ENCODE measurements around the gene EPAS1.
A peak's percentile ranks its signal among the peaks of the same experiment; 100 is the strongest.
"Not testable (repeated sequence)": the region's sequence is repeated elsewhere in the genome, so short reads cannot be mapped to it uniquely, and the experiment has no call there.

EPAS1 gene

DNA sequence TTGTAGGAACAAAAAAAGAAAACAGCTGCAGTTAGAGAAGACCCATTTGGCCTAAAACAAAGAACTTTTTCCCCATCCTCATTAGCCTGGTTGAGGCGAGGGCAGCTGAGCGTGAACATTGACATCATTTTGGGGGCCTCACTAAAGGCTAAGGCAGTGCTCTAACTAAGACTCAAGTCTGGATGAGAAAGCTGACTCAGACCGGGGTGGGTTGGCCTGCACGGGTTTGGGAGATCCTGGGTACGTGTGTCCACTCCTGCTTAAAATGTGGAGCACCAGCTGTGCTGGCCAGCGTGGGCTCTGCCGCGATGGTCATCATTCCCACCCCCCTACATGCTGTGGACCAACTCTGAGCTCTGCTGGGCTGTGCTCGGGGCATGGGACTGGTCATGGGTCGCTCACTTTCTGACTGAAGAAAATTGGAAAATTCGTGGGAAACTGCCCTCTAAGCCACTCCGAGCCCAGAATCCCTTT, 96.2 kb downstream of the EPAS1 start:
- Histone ChIP-seq H3K4me3 (ENCODE audit: low read length in 2 of 2) (no peak overlapping the region), H3K27ac (ENCODE audit: low read length) (no peak overlapping the region), H3K36me3 (ENCODE audit: control insufficient read depth in 2 of 2, insufficient read depth in 2 of 2, low read length in 2 of 2) (no peaks in the 10 kb centered on the region), H3K4me1 (ENCODE audit: control insufficient read depth, insufficient read depth, low read length) (no peaks in the 10 kb centered on the region), H3K27me3 (ENCODE audit: control insufficient read depth in 1 of 2, insufficient read depth in 2 of 2, low read length in 2 of 2) (no peaks in the 10 kb centered on the region), H3K9me3 (ENCODE audit: control insufficient read depth in 2 of 2, low read length in 2 of 2) (no peaks in the 10 kb centered on the region), H3K9ac (ENCODE audit: low read length in 2 of 2) (no peak overlapping the region)

DNA sequence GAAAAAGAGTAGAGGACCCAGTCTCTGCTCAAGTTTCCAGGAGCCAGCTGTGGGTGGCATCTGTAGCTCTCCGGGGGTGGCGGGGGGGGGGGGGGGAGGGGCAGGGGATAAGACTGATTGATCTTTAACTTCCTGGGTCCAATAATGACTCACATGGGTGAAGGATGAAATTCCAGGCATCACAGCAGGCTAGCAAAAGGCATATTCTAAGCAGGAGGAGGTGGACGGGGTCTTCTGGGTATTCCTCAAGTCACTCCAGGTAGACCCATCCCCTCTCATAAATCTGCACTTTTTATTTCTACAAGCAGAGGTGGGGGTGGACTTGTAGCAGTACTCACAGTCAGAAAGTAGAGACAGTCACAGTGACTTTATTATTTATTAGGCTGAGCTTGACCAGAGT, 96.7 kb downstream of the EPAS1 start:
- Histone ChIP-seq H3K4me3 (ENCODE audit: low read length in 2 of 2) (no peak overlapping the region), H3K4me1 (ENCODE audit: control insufficient read depth, insufficient read depth, low read length) (no peaks in the 10 kb centered on the region), H3K27me3 (ENCODE audit: control insufficient read depth in 1 of 2, insufficient read depth in 2 of 2, low read length in 2 of 2) (no peaks in the 10 kb centered on the region), H3K27ac (ENCODE audit: low read length) (no peak overlapping the region), H3K9ac (ENCODE audit: low read length in 2 of 2) (no peak overlapping the region), H3K9me3 (ENCODE audit: control insufficient read depth in 2 of 2, low read length in 2 of 2) (no peaks in the 10 kb centered on the region), H3K36me3 (ENCODE audit: control insufficient read depth in 2 of 2, insufficient read depth in 2 of 2, low read length in 2 of 2) (no peaks in the 10 kb centered on the region)

DNA sequence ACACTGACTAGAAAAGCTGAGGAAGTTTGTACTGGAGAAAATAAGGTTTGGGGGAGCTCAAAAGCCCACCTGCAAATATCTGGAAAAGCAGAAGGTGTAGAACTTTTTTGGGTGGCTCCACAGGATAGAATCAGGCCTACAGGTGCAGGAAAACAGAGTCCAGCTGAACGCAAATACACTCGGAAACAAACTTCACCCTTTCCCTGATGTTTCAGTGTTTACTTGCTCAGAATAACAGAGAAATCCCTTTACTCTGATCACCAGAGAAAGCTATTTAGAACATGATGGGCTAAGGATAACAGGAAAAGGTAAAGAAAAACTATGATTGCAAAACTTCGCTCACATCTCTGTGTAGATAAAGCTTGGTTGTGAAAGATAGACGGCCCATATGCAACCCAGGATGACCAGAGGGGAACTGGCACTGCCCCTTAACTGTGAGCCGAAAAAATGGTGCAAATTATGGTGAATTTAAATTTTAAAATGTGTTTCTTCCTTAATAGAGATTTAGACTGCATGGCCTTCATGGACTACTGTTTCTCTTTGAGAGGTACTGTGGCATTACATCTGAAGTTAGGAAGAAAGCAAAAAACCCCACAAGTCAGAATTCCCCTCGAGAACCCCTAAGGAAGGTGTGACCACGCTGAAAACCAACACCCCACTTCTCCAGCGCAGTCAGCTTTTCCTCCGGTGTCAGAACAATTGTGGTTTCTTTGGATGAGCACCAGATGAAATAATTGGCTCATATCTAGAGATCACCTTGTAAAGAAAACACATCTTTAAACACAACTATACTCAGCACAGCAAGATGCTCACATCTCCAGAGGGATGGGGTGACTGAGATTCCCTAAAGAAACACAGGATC, 97.7 kb downstream of the EPAS1 start:
- no peak overlapping the region for H3K27ac ChIP-seq (ENCODE audit: low read length)
- H3K36me3 ChIP-seq (ENCODE audit: control insufficient read depth in 2 of 2, insufficient read depth in 2 of 2, low read length in 2 of 2): no peaks in the 10 kb centered on the region
- no peak overlapping the region for H3K9ac ChIP-seq (ENCODE audit: low read length in 2 of 2)
- H3K9me3 ChIP-seq (ENCODE audit: control insufficient read depth in 2 of 2, low read length in 2 of 2): no peaks in the 10 kb centered on the region
- H3K4me1 ChIP-seq (ENCODE audit: control insufficient read depth, insufficient read depth, low read length): no peaks in the 10 kb centered on the region
- no peaks in the 10 kb centered on the region for H3K27me3 ChIP-seq (ENCODE audit: control insufficient read depth in 1 of 2, insufficient read depth in 2 of 2, low read length in 2 of 2)
- H3K4me3 ChIP-seq (ENCODE audit: low read length in 2 of 2): no peak overlapping the region

DNA sequence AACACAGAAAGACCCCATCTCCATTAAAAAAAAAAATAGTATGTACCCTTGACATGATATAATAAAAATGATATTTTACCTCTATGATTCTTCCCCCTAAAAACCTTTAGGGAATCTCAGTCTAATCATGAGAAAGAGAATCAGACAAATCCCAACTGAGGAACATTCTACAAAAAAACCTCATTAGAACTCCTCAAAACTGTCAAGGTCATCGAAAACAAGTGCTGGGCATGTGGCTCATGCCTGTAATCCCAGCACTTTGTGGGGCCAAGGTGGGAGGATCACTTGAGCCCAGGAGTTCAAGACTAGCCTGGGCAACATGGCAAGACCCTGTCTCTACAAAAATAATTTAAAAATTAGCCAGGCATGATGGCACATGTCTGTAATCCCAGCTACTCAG, 98.5 kb downstream of the EPAS1 start:
- H3K36me3 ChIP-seq (ENCODE audit: control insufficient read depth in 2 of 2, insufficient read depth in 2 of 2, low read length in 2 of 2); H3K4me1 ChIP-seq (ENCODE audit: control insufficient read depth, insufficient read depth, low read length); H3K4me3 ChIP-seq (ENCODE audit: low read length in 2 of 2); H3K9ac ChIP-seq (ENCODE audit: low read length in 2 of 2); H3K27me3 ChIP-seq (ENCODE audit: control insufficient read depth in 1 of 2, insufficient read depth in 2 of 2, low read length in 2 of 2); H3K9me3 ChIP-seq (ENCODE audit: control insufficient read depth in 2 of 2, low read length in 2 of 2); H3K27ac ChIP-seq (ENCODE audit: low read length): not testable (repeated sequence)

DNA sequence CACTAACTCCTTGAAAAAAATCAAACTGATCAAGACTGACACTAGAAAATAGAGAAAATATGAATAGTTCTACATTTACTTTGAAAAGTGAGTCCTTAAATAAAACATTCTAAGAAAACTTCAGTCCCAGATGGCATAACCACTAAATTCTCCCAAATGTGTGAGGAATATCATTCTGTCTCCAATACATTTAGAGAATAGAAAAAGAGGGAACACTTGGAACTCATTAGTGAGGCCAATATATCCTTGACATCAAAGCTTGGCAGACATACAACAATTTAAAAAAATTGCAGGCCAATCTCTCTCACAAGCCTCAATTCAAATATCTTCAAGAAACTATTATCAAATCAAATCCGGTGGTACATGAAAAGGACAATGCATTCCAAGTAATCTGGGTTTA, 102.8 kb downstream of the EPAS1 start:
- Histone ChIP-seq H3K4me1 (ENCODE audit: control insufficient read depth, insufficient read depth, low read length) (no peaks in the 10 kb centered on the region), H3K27me3 (ENCODE audit: control insufficient read depth in 1 of 2, insufficient read depth in 2 of 2, low read length in 2 of 2) (no peaks in the 10 kb centered on the region), H3K9me3 (ENCODE audit: control insufficient read depth in 2 of 2, low read length in 2 of 2) (no peaks in the 10 kb centered on the region), H3K36me3 (ENCODE audit: control insufficient read depth in 2 of 2, insufficient read depth in 2 of 2, low read length in 2 of 2) (no peaks in the 10 kb centered on the region), H3K4me3 (ENCODE audit: low read length in 2 of 2) (no peak overlapping the region), H3K9ac (ENCODE audit: low read length in 2 of 2) (no peak overlapping the region), H3K27ac (ENCODE audit: low read length) (no peak overlapping the region)

DNA sequence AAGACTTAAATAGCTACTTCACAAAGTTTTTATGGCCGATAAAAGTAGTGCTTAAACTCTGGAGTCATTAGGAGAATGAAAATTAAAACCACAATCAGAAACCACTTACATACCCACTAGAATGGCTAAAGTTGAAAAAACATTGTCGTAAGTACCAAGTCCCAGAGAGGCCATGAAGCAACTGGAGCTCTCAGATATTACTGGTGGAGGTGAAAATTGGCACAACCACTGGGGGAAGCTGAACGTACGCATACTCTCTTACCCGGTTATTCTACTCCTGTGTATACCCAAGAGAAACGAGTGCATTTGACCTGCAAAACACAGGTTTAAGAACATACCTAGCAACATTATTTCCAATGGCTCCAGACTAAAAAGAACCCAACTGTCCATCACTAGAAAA, 105.7 kb downstream of the EPAS1 start:
- Histone ChIP-seq H3K27me3 (ENCODE audit: control insufficient read depth in 1 of 2, insufficient read depth in 2 of 2, low read length in 2 of 2) (no peaks in the 10 kb centered on the region), H3K4me1 (ENCODE audit: control insufficient read depth, insufficient read depth, low read length) (peaks cover 16% of the 10 kb centered on the region), H3K4me3 (ENCODE audit: low read length in 2 of 2) (no peak overlapping the region), H3K36me3 (ENCODE audit: control insufficient read depth in 2 of 2, insufficient read depth in 2 of 2, low read length in 2 of 2) (no peaks in the 10 kb centered on the region), H3K27ac (ENCODE audit: low read length) (no peak overlapping the region), H3K9ac (ENCODE audit: low read length in 2 of 2) (no peak overlapping the region), H3K9me3 (ENCODE audit: control insufficient read depth in 2 of 2, low read length in 2 of 2) (no peaks in the 10 kb centered on the region)

DNA sequence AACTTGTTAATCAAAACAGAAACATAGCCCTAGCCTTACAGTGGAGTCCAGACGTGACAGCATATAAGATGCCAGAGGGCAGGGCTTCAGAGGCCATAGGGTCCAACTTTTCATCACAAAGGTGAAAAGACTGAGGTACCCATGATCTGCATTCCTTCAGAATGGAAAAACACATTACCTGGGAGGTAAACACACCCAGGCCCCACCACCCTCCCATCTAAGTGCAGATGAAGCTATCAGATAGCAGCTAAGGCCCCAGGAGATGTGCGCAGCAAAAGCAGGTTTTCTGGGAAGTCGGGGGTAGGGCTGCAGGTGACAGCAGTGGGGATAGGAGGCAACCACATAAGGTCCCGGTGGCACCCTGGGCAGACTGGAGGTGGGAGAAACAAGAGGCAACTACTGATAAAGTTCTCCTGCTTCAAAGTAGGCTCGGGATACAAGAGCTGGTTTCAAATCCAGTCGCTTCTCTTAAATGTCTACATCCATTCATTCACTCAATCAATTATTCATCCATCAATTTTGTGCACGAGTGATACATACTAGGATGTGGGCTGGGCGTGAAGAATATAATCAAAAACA, 107.1 kb downstream of the EPAS1 start:
- H3K4me1 ChIP-seq (ENCODE audit: control insufficient read depth, insufficient read depth, low read length): peaks cover 26% of the 10 kb centered on the region
- H3K27ac ChIP-seq (ENCODE audit: low read length): no peak overlapping the region
- H3K27me3 ChIP-seq (ENCODE audit: control insufficient read depth in 1 of 2, insufficient read depth in 2 of 2, low read length in 2 of 2): no peaks in the 10 kb centered on the region
- H3K9me3 ChIP-seq (ENCODE audit: control insufficient read depth in 2 of 2, low read length in 2 of 2): no peaks in the 10 kb centered on the region
- H3K9ac ChIP-seq (ENCODE audit: low read length in 2 of 2): no peak overlapping the region
- H3K36me3 ChIP-seq (ENCODE audit: control insufficient read depth in 2 of 2, insufficient read depth in 2 of 2, low read length in 2 of 2): no peaks in the 10 kb centered on the region
- no peak overlapping the region for H3K4me3 ChIP-seq (ENCODE audit: low read length in 2 of 2)

DNA sequence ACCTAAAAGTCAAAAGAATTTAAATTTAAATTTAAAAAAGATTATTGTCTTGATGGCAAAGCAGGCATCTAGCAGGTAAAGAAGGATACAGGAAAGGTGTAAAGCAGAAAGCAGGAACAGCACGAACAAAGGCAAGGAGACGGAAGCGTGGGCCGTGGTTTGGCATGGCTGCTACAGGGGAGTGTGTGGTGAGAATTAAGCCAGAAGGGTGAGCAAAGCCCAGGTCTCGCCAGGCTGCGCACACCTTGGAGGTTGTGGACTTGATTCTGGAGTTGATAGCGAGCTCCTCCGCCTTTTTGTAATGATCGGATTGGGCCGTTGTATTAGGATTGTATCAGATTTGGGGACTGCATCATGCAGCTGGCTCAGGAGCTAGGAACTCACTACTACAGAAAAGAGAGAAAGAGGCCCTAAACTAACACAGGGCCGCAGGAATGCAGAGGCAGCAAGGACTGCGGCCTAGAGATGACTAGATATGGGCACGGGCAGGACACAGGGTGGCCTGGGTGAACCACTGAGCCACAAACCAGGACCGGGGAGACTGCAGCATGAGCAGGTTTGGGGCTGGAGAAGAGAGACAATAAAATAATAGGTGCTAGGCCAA, 110.7 kb downstream of the EPAS1 start:
- no peaks in the 10 kb centered on the region for H3K27me3 ChIP-seq (ENCODE audit: control insufficient read depth in 1 of 2, insufficient read depth in 2 of 2, low read length in 2 of 2)
- no peak overlapping the region for H3K9ac ChIP-seq (ENCODE audit: low read length in 2 of 2)
- H3K9me3 ChIP-seq (ENCODE audit: control insufficient read depth in 2 of 2, low read length in 2 of 2): no peaks in the 10 kb centered on the region
- no peaks in the 10 kb centered on the region for H3K36me3 ChIP-seq (ENCODE audit: control insufficient read depth in 2 of 2, insufficient read depth in 2 of 2, low read length in 2 of 2)
- peaks cover 35% of the 10 kb centered on the region for H3K4me1 ChIP-seq (ENCODE audit: control insufficient read depth, insufficient read depth, low read length)
- peak overlapping the region; percentile 74 for H3K27ac ChIP-seq (ENCODE audit: low read length)
- H3K4me3 ChIP-seq (ENCODE audit: low read length in 2 of 2): no peak overlapping the region

DNA sequence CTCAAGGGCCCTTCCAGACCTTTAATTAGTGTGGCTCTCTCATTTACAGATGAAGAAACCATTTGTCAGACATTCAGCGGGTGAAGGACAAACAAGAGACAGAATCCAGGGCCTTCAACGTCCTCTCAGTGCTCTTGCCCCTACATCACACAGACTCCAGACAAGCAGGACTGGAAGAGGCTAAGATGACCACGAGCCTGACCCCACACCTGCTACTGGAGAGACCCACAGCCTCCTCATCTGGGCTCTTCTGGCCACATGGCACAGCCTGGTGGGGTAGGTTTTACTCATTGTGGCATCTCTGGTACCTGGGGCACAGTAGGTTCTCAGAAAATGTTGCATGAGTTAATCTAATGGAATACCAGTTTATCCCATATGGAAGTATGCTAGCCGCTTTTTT, 112.5 kb downstream of the EPAS1 start:
- Histone ChIP-seq H3K27me3 (ENCODE audit: control insufficient read depth in 1 of 2, insufficient read depth in 2 of 2, low read length in 2 of 2) (no peaks in the 10 kb centered on the region), H3K4me3 (ENCODE audit: low read length in 2 of 2) (no peak overlapping the region), H3K36me3 (ENCODE audit: control insufficient read depth in 2 of 2, insufficient read depth in 2 of 2, low read length in 2 of 2) (no peaks in the 10 kb centered on the region), H3K4me1 (ENCODE audit: control insufficient read depth, insufficient read depth, low read length) (peaks cover 35% of the 10 kb centered on the region), H3K27ac (ENCODE audit: low read length) (peak overlapping the region; percentile 74), H3K9me3 (ENCODE audit: control insufficient read depth in 2 of 2, low read length in 2 of 2) (no peaks in the 10 kb centered on the region), H3K9ac (ENCODE audit: low read length in 2 of 2) (no peak overlapping the region)

DNA sequence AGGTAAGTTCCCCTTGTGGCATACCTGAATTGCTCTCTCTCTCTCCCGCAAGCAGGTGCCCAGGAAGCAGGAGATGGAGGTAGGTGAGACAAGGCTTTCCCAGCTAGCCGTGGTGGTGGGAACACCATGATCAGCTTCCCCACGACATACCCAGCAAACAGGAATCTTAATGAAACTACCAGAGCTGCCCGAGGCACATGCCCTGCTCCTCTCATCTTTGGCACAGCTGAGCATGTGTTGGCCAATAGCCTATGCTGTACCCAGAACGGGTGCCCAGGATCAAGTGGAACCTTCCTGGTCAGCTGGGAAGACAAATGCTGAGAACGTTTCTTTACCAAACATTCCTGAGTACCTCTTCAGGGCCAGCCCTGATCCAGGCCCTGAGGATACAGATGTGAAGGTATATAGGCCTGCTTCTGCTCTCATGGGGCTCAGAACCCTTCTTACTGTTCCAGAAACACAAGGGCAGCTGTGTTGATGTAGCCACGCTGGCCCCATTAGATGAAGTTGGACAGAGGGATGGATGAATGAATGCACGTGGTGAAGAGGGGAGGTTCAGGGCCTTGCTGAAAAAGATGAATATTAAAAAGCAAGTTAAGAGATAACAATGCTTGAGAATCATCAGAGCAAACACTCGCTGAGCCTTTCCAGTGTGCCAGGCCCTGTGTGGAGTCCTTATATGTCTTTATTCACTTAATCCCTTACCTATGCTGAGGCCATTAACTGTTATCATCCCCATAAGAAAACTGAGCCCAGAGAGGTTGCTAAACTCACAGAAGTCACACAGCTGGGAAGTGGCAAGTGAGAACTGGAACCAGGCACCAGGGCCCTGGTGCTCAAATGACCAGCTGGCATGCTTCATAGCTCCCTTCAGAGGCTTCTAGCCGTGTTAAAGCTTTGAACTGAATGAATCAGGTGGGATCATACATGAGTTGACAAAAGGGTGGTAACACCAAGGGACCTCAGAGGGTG, 113.4 kb downstream of the EPAS1 start:
- no peaks in the 10 kb centered on the region for H3K9me3 ChIP-seq (ENCODE audit: control insufficient read depth in 2 of 2, low read length in 2 of 2)
- peaks cover 30% of the 10 kb centered on the region for H3K4me1 ChIP-seq (ENCODE audit: control insufficient read depth, insufficient read depth, low read length)
- H3K27ac ChIP-seq (ENCODE audit: low read length): no peak overlapping the region
- no peak overlapping the region for H3K4me3 ChIP-seq (ENCODE audit: low read length in 2 of 2)
- no peaks in the 10 kb centered on the region for H3K36me3 ChIP-seq (ENCODE audit: control insufficient read depth in 2 of 2, insufficient read depth in 2 of 2, low read length in 2 of 2)
- H3K27me3 ChIP-seq (ENCODE audit: control insufficient read depth in 1 of 2, insufficient read depth in 2 of 2, low read length in 2 of 2): no peaks in the 10 kb centered on the region
- no peak overlapping the region for H3K9ac ChIP-seq (ENCODE audit: low read length in 2 of 2)

All from stomach smooth muscle (tissue), 2 donors.